ENCODE measurements around the gene CCNQ.

CCNQ gene

DNA sequence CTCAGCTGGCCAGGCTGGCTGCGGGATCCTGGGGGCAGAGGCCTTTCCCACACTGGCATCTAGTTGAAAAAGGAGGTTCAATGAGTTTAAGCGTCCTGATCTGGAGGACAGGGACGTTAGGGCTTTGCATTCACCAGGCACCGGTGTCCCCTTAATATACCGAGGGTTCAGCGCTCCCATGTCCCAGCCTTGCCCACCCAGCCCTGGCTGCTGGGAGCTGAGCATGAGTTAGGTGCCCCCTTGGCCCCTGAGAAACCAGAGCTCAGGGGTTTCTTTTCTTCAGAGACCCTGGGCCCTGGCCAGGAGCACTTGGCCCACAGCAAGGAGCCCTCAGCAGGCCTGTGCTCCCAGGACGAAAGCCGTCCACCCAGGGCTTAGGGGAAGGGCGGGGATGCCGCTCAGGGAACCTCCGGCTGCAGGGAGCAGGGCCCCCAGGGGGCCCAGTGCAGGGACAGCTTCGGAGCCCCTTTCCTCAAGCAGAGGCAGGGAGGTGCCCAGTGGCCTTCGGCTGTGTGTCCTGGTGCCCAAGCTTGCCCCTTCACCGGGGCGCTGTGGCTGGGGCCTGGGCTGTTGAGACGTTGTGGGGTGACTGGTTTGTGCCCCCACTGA is 27.2 kb upstream of the CCNQ start:
- H3K36me3 ChIP-seq (ENCODE audit: insufficient read depth, low read length): no peaks in the 10 kb centered on the region
- no peak overlapping the region for H3K27ac ChIP-seq (ENCODE audit: low read depth, low read length)
- H3K4me3 ChIP-seq (ENCODE audit: low read depth in 1 of 2, low read length in 2 of 2): no peak overlapping the region
- H3K4me1 ChIP-seq (ENCODE audit: insufficient read depth, low read length): no peaks in the 10 kb centered on the region
- H3K9me3 ChIP-seq (ENCODE audit: low read length): no peaks in the 10 kb centered on the region
- no peak overlapping the region for H3K9ac ChIP-seq (ENCODE audit: low read length)
- peaks cover 0 to 35% of the 10 kb centered on the region in 2 donors for H3K27me3 ChIP-seq (ENCODE audit: control insufficient read depth in 1 of 2, insufficient read depth in 2 of 2, low read length in 2 of 2)

DNA sequence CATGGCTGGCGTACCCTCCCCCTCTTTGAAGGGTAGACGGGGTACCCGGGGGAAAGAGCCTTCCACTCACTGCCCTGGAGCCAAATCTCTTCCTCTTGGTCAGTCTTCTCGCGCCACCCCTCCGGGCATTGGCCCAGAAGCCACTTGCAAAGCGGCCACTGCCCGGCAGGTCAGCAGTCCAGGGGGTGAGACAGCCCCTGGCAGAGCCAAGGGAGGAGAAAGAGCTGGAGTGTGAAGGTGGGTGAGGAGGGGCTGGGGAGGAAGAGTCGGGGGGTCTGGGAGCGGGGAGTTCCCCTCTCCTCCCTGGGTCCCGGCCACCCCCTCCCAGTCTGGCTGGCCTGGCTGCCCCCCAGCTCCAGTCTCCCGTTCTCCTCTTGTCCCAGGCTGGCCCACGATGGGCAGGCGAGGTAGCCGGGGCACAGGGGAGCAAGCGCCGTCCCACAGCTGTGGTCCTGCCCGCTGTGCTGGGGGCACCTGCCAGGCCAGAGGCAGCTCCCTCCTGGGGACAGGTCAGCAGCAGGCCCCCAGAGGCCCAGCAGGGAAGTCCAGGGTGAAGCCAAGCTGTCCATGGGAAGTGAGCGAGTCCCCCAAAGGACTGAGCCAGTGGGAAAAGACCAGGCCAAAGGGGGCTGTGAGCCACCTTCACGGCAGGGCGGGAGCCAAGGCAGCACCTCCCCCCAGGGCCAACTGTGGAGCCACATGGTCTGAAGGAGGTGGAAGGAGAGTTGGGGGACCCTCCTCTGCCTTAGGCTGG is 26.5 kb upstream of the CCNQ start:
- no peak overlapping the region for H3K4me3 ChIP-seq (ENCODE audit: low read depth in 1 of 2, low read length in 2 of 2)
- no peaks in the 10 kb centered on the region for H3K36me3 ChIP-seq (ENCODE audit: insufficient read depth, low read length)
- peaks cover 0 to 35% of the 10 kb centered on the region in 2 donors for H3K27me3 ChIP-seq (ENCODE audit: control insufficient read depth in 1 of 2, insufficient read depth in 2 of 2, low read length in 2 of 2)
- no peaks in the 10 kb centered on the region for H3K9me3 ChIP-seq (ENCODE audit: low read length)
- no peak overlapping the region for H3K9ac ChIP-seq (ENCODE audit: low read length)
- no peak overlapping the region for H3K27ac ChIP-seq (ENCODE audit: low read depth, low read length)
- H3K4me1 ChIP-seq (ENCODE audit: insufficient read depth, low read length): no peaks in the 10 kb centered on the region

DNA sequence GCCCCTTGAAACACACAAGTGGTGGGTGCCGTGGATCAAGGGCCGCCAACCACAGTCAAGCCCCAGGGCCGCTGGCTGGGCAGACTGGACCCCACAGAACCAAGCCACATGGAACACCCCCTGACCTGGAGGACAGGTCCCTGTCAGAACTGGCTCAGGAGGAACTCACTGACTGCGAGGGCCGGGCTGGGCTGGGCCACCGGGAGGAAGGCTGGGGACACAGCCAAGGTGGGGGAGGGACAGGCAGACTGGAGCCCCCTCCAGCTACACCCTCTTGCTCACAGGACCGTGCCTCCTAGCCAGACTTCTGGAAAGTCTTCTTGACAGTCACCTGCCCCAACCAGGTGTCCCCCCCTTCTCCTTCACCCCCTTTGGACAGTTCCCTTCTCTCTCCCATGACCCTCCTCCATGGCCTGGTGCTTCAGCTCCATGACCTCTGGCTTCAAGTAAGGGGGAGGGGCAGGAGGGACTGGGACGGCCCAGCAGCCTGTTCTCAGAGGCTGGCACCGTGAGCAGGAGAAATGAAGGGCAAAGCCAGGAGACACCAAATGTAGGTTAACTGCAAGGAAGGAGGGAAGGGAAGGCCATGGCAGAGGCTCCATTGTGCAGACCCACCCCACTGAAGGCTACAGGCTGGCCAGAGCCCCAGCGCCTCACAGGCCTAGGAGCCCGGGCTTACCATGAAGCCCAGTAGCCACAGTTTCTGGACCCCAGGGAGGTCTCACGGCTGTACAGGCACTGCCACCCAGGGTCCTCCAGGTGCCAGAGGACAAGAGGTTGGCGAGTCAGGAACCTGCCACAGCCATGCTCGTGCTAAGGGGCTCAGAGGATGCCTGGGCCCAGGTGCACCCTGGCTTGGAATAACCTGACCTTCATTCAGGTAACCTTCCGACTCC is 25.5 kb upstream of the CCNQ start:
- Histone ChIP-seq H3K4me1 (ENCODE audit: insufficient read depth, low read length) (no peaks in the 10 kb centered on the region), H3K9me3 (ENCODE audit: low read length) (no peaks in the 10 kb centered on the region), H3K36me3 (ENCODE audit: insufficient read depth, low read length) (no peaks in the 10 kb centered on the region), H3K4me3 (ENCODE audit: low read depth in 1 of 2, low read length in 2 of 2) (no peak overlapping the region), H3K9ac (ENCODE audit: low read length) (no peak overlapping the region), H3K27me3 (ENCODE audit: control insufficient read depth in 1 of 2, insufficient read depth in 2 of 2, low read length in 2 of 2) (peaks cover 0 to 35% of the 10 kb centered on the region in 2 donors), H3K27ac (ENCODE audit: low read depth, low read length) (no peak overlapping the region)

DNA sequence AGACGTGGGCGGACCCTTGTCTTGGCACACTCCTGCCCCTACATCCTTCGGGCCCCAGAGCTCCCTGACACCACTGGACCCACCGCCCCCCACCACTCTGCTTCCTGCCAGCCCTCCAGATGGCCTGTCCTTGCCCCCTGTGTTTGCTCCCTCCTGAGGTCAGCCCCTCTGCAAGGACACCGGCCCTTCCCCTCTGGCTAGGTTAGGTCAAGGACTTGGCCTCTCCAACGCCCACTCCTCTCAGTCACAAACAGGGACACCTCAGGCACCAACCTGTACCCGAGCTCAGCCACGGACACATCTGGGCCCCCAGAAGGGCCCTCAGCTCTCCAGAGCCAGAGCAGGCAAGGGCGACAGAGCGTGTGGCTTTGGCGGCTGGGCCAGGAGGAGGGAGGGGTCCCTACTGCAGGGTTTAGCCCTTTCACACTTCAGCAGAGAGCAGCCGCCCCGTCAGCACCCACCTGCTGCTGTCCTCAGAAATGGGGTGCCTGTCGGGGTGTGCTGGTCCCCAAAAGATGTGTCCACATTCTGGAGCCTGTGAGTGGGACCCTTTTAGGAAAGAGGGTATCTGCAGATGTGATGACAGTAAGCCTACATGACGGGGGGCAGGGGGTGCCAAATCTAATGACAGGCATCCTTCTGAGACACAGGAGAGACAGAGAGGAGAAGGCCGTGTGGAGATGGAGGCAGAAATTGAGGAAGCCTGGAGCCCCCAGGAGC is 24.5 kb upstream of the CCNQ start:
- Histone ChIP-seq H3K27ac (ENCODE audit: low read depth, low read length) (no peak overlapping the region), H3K9ac (ENCODE audit: low read length) (no peak overlapping the region)

GRCh38 chrX:153622661-153623309 is 23.8 kb upstream of the CCNQ start:
- Histone ChIP-seq H3K4me1 (ENCODE audit: insufficient read depth, low read length) (no peaks in the 10 kb centered on the region), H3K36me3 (ENCODE audit: insufficient read depth, low read length) (no peaks in the 10 kb centered on the region), H3K9me3 (ENCODE audit: low read length) (no peaks in the 10 kb centered on the region), H3K27ac (ENCODE audit: low read depth, low read length) (no peak overlapping the region), H3K9ac (ENCODE audit: low read length) (no peak overlapping the region), H3K27me3 (ENCODE audit: control insufficient read depth in 1 of 2, insufficient read depth in 2 of 2, low read length in 2 of 2) (peaks cover 0 to 39% of the 10 kb centered on the region in 2 donors), H3K4me3 (ENCODE audit: low read depth in 1 of 2, low read length in 2 of 2) (no peak overlapping the region)

More for the DNA sequence above, 24.5 kb upstream of the CCNQ start:
- Histone ChIP-seq H3K4me3 (ENCODE audit: low read depth in 1 of 2, low read length in 2 of 2) (no peak overlapping the region), H3K27me3 (ENCODE audit: control insufficient read depth in 1 of 2, insufficient read depth in 2 of 2, low read length in 2 of 2) (peaks cover 0 to 35% of the 10 kb centered on the region in 2 donors), H3K36me3 (ENCODE audit: insufficient read depth, low read length) (no peaks in the 10 kb centered on the region), H3K9me3 (ENCODE audit: low read length) (no peaks in the 10 kb centered on the region), H3K4me1 (ENCODE audit: insufficient read depth, low read length) (no peaks in the 10 kb centered on the region)

DNA sequence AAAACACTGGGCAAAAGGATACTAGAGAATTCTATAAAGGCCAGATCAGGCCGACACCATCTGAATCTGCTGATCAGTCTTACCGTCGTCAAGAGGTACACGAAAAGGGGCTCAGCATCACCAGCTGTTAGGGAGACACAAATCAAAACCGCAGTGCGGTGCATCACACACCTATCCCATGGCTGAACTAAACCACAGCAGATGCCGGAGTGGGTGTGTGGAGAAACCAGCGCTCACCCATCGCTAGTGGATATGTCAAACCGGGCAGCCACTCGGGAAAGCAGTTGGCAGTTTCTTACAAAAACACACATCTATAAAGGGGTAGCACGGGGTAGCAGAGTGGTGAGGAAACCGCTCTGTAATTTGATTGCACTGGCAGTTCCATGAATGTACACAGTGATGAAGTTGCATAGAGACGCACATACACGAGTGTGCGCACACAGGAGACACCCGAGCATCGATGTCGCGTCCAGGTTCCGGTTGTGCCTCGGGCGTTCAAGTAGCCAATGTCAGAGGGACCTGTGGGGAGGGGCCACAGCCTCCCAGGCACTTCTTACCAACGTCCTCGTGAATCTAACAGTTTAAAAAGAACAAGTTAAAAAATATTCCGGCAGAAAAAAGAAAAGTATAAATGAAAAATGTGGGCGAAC is 23.1 kb upstream of the CCNQ start:
- Histone ChIP-seq H3K4me3 (ENCODE audit: low read depth in 1 of 2, low read length in 2 of 2) (no peak overlapping the region), H3K27ac (ENCODE audit: low read depth, low read length) (no peak overlapping the region), H3K27me3 (ENCODE audit: control insufficient read depth in 1 of 2, insufficient read depth in 2 of 2, low read length in 2 of 2) (peaks cover 0 to 35% of the 10 kb centered on the region in 2 donors), H3K9ac (ENCODE audit: low read length) (no peak overlapping the region), H3K4me1 (ENCODE audit: insufficient read depth, low read length) (no peaks in the 10 kb centered on the region), H3K9me3 (ENCODE audit: low read length) (no peaks in the 10 kb centered on the region), H3K36me3 (ENCODE audit: insufficient read depth, low read length) (no peaks in the 10 kb centered on the region)

DNA sequence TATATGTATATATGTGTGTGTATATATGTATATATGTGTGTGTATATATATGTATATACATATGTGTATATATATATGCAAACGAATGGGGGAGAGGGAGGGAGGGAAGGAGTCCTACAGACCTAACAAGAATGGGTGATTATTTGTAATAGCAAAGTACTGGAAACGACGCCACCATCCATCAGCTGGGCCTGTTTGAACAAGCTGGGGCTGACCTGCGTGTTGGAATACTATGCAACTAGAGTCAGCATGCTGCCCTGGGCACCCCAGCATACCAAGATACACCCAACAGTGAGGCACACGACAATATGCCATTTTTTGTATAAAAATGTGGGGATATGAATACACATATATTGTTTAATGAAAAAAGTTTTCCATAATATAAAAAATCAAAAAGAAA is 21.6 kb upstream of the CCNQ start:
- no peaks in the 10 kb centered on the region for H3K9me3 ChIP-seq (ENCODE audit: low read length)
- no peak overlapping the region for H3K4me3 ChIP-seq (ENCODE audit: low read depth in 1 of 2, low read length in 2 of 2)
- H3K36me3 ChIP-seq (ENCODE audit: insufficient read depth, low read length): no peaks in the 10 kb centered on the region
- H3K27me3 ChIP-seq (ENCODE audit: control insufficient read depth in 1 of 2, insufficient read depth in 2 of 2, low read length in 2 of 2): peaks cover 0 to 35% of the 10 kb centered on the region in 2 donors
- H3K27ac ChIP-seq (ENCODE audit: low read depth, low read length): no peak overlapping the region
- no peak overlapping the region for H3K9ac ChIP-seq (ENCODE audit: low read length)
- H3K4me1 ChIP-seq (ENCODE audit: insufficient read depth, low read length): no peaks in the 10 kb centered on the region

DNA sequence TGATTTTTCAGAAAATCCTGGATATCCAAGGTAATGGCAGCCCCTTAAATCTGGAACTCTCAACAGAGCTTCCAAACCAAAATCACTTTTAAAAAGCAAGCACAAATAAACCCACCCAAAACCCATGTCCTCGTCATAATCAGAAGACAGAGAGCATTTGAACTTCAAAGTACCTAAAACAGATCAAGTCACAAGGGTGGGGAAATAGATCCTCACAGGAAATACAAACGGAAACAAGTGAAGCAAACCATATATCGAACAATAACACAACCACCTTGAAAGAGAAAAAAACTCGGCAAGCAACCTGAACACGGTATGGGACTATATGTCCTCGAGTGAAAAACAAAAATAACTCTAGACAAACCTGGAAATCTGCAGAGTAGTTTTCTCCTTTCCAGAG is 15.9 kb upstream of the CCNQ start:
- H3K9ac ChIP-seq (ENCODE audit: low read length): no peak overlapping the region
- H3K36me3 ChIP-seq (ENCODE audit: insufficient read depth, low read length): no peaks in the 10 kb centered on the region
- no peaks in the 10 kb centered on the region for H3K9me3 ChIP-seq (ENCODE audit: low read length)
- no peak overlapping the region for H3K27ac ChIP-seq (ENCODE audit: low read depth, low read length)
- no peak overlapping the region for H3K4me3 ChIP-seq (ENCODE audit: low read depth in 1 of 2, low read length in 2 of 2)
- H3K4me1 ChIP-seq (ENCODE audit: insufficient read depth, low read length): no peaks in the 10 kb centered on the region
- H3K27me3 ChIP-seq (ENCODE audit: control insufficient read depth in 1 of 2, insufficient read depth in 2 of 2, low read length in 2 of 2): peaks cover 0 to 14% of the 10 kb centered on the region in 2 donors

- Histone ChIP-seq H3K4me1 (ENCODE audit: insufficient read depth, low read length) (no peaks in the 10 kb centered on the region), H3K4me3 (ENCODE audit: low read depth in 1 of 2, low read length in 2 of 2) (no peak overlapping the region), H3K36me3 (ENCODE audit: insufficient read depth, low read length) (no peaks in the 10 kb centered on the region), H3K27ac (ENCODE audit: low read depth, low read length) (no peak overlapping the region), H3K9ac (ENCODE audit: low read length) (no peak overlapping the region), H3K9me3 (ENCODE audit: low read length) (no peaks in the 10 kb centered on the region), H3K27me3 (ENCODE audit: control insufficient read depth in 1 of 2, insufficient read depth in 2 of 2, low read length in 2 of 2) (peaks cover 0 to 6% of the 10 kb centered on the region in 2 donors)
Measured at GRCh38 chrX:153612413-153612812, 13.5 kb upstream of the CCNQ start.

- H3K9ac ChIP-seq (ENCODE audit: low read length): no peak overlapping the region
- H3K4me1 ChIP-seq (ENCODE audit: insufficient read depth, low read length): no peaks in the 10 kb centered on the region
- H3K27me3 ChIP-seq (ENCODE audit: control insufficient read depth in 1 of 2, insufficient read depth in 2 of 2, low read length in 2 of 2): peaks cover 0 to 6% of the 10 kb centered on the region in 2 donors
- H3K36me3 ChIP-seq (ENCODE audit: insufficient read depth, low read length): no peaks in the 10 kb centered on the region
- no peaks in the 10 kb centered on the region for H3K9me3 ChIP-seq (ENCODE audit: low read length)
- H3K4me3 ChIP-seq (ENCODE audit: low read depth in 1 of 2, low read length in 2 of 2): no peak overlapping the region
- no peak overlapping the region for H3K27ac ChIP-seq (ENCODE audit: low read depth, low read length)
Measured at GRCh38 chrX:153611298-153612095, 12.6 kb upstream of the CCNQ start.
